ENCODE data around the gene STPG3. TPM values are rescaled to one million over a fixed set of nuclear protein-coding genes. Genes with fewer than 3 reads are reported as not detected.

STPG3 gene
- total and polyA plus RNA-seq, 2 of the 13 experiments (the other 11 are each of a cell fraction or from before 2014, with no cell fraction given), result not detected

- TF ChIP-seq ZBTB10 (CRISPR knock-in tag; IDR thresholded peaks at IDR 0.05; ENCODE audit: borderline replicate concordance) (peak; percentile 56; the same call in 1 of the 2 replicates), FOXP4 (CRISPR knock-in tag; IDR thresholded peaks at IDR 0.05) (peak; percentile 69; the same call in 1 of the 2 replicates), ZNF691 (CRISPR knock-in tag; IDR thresholded peaks at IDR 0.05; ENCODE audit: borderline replicate concordance, low read depth) (no peak), MIXL1 (CRISPR knock-in tag; IDR thresholded peaks at IDR 0.05) (0 out of 2 replicates have a peak, but pooled peaks have one; percentile 18), ZNF326 (CRISPR knock-in tag; IDR thresholded peaks at IDR 0.05; ENCODE audit: borderline replicate concordance) (no peak), CEBPZ (IDR thresholded peaks at IDR 0.05; ENCODE audit: low read length) (no peak), ZBTB7B (CRISPR knock-in tag; IDR thresholded peaks at IDR 0.05) (peak; percentile 39; the same call in 1 of the 2 replicates), ZNF230 (CRISPR knock-in tag; IDR thresholded peaks at IDR 0.05) (no peak), TFDP1 (CRISPR knock-in tag; IDR thresholded peaks at IDR 0.05; ENCODE audit: borderline replicate concordance) (peak; percentile 24; the same call in 1 of the 2 replicates), ZNF460 (CRISPR knock-in tag; IDR thresholded peaks at IDR 0.05; ENCODE audit: borderline replicate concordance) (no peak), ZSCAN21 (CRISPR knock-in tag; IDR thresholded peaks at IDR 0.05; ENCODE audit: borderline replicate concordance) (peak; percentile 79; the same call in 1 of the 2 replicates), JDP2 (CRISPR knock-in tag; IDR thresholded peaks at IDR 0.05; ENCODE audit: borderline replicate concordance) (no peak), ZNF713 (CRISPR knock-in tag; IDR thresholded peaks at IDR 0.05) (no peak), RBM39 (IDR thresholded peaks at IDR 0.05; ENCODE audit: low read depth, low read length, poor library complexity, severe bottlenecking) (no peak), ZSCAN22 (CRISPR knock-in tag; IDR thresholded peaks at IDR 0.05) (no peak), ARHGAP35 (CRISPR knock-in tag; IDR thresholded peaks at IDR 0.05; ENCODE audit: borderline replicate concordance) (no peak; the same call in 1 of the 2 replicates), EED (CRISPR knock-in tag; IDR thresholded peaks at IDR 0.05) (no peak), AKAP8 (CRISPR knock-in tag; IDR thresholded peaks at IDR 0.05) (no peak)
Observed at GRCh38 chr9:137218754-137219271, 32.3 kb upstream of the STPG3 start (continued).

Data from HepG2 (cell line).